Measurements from ENCODE around the gene ZNF613. TPM values are rescaled to one million over a fixed set of nuclear protein-coding genes. Genes with fewer than 3 reads are reported as not detected.
"Not testable (repeated sequence)": the region's sequence is repeated elsewhere in the genome, so short reads cannot be mapped to it uniquely, and the experiment has no call there.

ZNF613 gene
- 11.4 TPM for total RNA-seq

DNA sequence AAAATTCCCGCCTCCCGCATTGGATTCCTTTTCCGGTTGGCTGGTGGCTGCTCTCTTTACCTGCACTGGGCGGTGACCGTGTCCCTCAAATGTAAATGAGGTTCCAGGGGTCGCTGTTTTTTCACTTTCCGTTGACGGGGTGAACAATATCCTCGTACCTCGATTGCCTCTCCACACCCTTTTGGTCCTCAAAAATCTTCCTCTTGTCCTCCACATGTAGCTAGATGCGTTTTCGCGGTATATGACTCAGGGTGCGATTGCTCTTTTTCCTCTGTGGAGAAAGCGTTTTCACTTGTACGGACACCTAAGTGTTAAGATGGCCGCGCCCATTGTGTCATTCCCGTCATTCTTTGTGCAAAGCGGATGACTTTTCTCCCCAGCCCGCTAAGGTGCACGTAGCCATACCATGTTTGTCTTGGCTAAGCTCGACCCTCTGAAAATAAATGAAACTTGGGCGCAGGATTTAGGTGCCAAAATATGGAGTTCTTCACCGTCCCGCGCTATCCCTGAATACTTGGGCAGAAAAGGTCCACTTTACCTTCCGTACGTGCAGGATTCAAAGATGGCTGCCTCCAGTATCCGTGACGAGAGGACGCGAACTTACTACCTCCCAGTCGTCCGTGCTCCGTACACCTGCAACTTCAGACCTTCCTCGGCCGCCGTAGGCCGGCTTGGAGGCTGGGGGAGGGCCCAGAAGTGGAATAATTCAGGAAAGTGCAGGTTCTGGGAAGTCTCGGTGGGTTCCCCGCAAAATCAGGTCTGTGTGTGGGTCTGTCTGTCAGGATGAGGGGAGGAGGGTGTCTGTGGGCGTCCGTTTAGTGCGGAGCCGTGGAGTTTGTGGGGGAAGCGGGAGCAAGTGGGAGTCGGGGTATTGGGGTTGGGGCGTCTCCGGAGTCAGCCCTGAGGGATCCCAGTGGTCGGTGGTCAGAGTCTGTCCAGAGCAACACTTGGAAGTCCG is at the start of gene ZNF613:
ZNF613 (plus strand) TSS at position 689 of the 958 bp plus-strand sequence. CDS start 8,749 bp downstream, outside the sequence.
- peak; percentile 87 for DNase-seq

DNA sequence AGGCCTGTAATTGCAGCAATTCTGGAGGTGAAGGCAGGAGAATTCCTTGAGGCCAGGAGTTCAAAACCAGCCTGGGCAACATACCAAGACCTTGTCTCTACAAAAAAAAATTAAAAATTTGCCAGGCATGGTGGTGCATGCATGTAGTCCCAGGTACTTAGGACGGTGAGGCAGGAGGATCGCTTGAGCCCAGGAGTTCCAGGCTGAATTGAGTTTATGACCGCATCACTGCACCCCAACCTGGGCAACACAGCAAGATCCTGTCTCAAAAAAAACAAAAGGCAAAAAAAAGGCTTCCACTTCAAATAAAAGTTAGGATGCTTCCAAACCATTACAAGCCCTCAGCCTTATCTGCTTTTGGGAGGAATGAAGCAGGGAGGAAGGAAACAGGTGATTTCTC is 44.8 kb upstream of the ZNF613 start:
- no peak for DNase-seq

DNA sequence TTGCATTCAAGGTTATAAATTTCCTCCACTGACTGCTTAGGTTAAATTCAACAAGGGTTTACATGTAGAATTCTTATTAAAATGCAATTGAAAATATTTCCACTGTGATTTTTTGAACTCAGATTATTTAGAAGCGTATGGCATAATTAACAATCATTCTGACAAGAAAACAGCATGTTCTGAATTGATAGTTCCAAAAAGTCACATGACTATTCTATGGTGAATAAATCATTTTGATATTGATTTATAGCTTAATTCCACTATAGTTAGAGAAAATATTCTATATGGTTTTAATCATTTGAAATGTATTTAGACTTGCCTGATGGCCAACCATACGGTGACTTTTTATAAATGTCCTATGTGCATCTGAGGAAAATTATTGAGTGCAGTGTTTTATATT is 42.6 kb upstream of the ZNF613 start:
- no peak for DNase-seq

DNA sequence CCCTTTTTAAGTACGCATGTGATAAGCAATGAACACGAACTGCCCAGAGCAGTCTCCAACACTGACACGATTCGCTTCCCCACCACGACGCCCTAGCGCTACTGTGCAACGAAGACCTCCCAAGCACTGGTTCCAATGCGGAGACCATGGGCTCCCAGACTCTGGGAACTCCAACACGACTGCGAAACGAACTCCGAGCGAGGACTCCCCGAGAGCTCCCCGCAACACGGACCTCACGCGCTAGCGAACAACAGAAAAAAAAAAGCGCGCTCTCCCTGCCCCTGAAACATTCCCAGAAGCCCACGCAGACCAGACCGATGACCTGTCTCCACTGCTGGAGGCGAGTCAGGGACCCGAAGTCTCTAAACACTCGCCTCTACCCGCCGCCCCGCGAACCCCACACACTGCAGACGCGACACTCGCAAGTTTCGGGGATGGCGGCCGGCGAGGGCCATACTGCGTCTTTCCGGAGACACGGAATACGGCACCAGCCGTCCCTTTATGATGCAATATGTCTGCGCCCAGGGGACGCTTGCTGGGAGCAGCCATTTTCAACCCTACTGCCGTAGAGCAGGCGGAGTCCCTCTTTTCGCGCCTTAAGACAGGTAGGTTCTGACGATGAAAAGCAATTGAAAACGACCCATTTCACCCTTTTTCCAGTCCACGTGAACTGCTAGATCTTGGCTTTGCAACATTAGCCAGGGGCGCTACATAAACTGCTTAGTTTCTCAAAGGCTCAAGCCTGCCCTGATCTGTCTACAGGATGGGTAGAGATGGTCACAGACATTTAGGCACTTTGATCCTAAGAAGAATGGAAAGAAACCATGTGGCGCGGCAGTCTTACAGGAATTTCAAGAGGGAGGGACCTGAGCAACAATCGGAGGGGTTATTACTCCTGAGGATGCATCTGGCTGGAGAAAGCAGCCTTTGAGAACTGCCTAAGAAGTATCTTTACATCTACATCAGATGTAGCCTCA is 39.5 kb upstream of the ZNF613 start, which contains the start of gene ZNF577:
ZNF577 (minus strand) TSS at position 430 of the 977 bp plus-strand sequence. CDS start 7,569 bp downstream, outside the sequence.
- peak; percentile 82 for DNase-seq

GRCh38 chr19:51889934-51890333 is 37.3 kb upstream of the ZNF613 start:
- DNase-seq, result no peak

DNA sequence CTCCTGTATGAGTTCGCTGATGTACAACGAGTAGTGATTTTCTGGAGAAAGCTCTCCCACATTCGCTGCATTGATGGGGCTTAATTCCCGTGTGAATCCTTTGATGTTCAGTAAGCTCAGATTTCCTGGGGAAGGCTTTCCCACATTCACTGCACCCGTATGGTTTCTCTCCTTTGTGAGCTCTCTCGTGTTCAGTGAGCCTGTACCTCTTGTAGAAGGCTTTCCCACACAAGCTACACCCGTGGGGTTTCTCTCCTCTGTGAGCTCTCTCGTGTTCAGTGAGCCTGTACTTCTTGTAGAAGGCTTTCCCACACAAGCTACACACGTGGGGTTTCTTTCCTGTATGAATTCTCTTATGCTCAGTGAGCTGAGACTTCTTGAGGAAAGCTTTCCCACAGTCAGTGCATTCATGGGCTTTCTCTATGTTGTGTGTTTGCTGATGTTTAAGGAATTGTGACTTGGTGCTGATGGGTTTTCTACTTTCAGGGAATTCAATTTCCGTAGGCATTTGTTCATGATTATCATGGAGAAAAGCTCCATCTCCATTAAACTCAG is 36.0 kb upstream of the ZNF613 start:
- DNase-seq, result no peak

DNA sequence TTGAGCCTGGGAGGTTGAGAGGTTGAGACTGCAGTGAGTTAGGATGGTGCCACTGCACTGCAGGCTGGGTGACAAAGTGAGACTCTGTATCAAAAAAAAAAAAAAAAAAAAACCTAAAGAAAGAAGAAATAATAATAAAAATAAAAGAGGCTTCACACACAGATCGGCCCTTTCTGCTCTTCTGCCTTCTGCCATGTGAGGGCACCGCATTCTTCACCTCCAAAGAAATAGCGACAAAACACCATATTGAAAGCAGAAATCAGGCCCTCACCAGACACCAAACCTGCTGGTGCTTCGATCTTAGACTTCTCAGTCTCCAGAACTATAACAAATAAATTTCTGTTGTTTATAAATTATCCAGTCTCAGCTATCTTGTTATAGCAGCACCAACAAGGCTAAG is 25.4 kb upstream of the ZNF613 start:
- no peak for DNase-seq

DNA sequence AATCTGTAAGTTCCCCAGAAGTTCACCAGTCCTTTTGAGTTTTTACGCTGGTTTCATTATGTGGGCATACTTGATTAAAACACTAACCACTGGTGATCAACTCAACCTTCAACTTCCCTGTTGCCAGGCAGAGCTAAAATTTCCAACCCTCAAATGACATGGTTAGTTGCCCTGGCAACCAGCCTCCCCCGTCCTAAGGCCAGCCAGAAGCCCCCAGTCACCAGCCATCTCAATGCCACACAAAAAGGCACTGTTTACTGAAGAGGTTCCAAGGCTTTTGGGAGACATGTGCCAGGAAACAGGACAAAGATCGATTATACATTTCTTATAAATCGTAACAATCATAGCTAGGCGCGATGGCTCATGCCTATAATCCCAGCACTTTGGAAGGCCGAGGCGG is 24.1 kb upstream of the ZNF613 start:
- no peak for DNase-seq

- DNase-seq, result peak; percentile 69
Measured at GRCh38 chr19:51904331-51905165, 22.7 kb upstream of the ZNF613 start, which contains the start of gene ZNF649. Gene ZNF649 (minus strand): TSS chr19:51905017. CDS start chr19:51900107, 4,910 bp downstream.

DNA sequence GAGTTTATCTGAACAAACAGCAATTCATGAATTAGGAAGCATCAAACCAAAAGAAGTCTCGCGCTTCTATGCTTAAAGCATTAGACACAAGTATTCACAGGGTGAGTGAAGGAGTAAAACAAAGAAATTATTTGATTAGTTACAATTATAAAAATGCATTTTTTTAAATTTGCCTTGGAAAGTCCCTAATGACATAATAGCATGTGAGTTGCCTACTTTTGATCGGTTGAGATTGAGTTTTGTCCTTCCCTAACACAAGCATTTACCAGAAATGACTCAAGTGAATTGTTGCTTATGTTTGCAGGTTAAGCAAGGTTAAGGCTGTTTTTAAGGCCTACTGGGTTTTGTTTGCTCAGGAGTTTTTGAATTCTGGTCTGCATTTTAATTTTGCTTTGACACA is 22.1 kb upstream of the ZNF613 start:
- DNase-seq, result no peak

DNA sequence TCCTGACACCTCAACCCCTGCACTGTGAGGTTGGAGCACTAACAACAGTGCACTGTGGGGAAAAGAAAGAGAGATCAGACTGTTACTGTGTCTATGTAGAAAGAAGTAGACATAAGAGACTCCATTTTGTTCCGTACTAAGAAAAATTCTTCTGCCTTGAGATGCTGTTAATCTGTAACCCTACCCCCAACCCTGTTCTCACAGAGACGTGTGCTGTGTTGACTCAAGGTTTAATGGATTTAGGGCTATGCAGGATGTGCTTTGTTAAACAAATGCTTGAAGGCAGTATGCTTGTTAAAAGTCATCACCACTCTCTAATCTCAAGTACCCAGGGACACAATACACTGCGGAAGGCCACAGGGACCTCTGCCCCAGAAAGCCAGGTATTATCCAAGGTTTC is 21.6 kb upstream of the ZNF613 start:
- not testable (repeated sequence) for DNase-seq

DNA sequence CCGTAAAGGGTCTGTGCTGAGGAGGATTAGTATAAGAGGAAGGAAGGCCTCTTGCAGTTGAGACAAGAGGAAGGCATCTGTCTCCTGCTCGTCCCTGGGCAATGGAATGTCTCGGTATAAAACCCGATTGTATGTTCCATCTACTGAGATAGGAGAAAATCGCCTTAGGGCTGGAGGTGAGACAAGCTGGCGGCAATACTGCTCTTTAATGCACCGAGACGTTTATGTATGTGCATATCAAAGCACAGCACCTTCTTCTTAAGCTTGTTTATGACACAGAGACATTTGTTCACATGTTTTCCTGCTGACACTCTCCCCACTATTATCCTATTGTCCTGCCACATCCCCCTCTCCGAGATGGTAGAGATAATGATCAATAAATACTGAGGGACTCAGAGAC is 21.2 kb upstream of the ZNF613 start:
- DNase-seq, result not testable (repeated sequence)

GRCh38 chr19:51907981-51908380 is 19.3 kb upstream of the ZNF613 start:
- not testable (repeated sequence) for DNase-seq

DNA sequence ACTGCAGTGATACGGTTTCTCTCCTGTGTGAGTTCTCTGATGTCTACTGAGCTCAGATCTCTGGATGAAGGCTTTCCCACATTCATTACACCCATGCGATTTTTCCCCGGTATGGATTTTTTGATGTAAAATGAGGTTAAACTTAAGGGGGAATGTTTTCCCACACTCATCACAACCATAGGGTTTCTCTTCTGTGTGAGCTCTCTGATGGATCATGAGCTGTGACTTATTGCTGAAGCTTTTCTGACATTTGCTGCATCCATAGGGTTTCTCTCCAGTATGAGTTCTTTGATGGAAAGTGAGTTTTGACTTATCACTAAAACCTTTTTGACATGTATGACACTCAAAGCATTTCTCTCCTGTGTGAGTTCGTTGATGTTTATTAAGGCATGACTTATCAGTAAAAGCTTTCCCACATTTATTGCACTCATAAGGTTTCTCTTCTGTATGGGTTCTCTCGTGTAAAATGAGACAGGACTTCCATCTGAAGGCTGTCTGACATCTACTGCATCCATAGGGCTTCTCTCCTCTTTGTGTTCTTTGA is 11.9 kb upstream of the ZNF613 start:
- DNase-seq, result no peak

DNA sequence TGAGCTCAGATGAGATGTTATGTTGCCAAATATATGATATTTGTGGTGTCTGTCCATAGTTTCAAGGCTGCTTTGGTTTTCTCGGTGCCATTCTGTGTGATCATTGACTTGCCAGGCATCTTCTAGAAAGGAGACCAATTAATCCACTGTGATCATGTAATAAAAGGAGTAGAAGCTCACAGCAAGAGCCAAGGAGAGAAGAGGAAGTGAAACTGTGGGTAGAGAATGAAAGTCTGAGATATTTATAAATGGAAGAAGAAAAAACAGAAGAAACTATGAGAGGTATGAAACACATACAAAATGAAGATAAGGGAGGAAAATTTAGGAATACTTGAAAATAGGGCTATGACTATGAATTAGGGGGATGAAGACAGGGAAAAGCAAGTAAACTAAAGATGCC is 11.1 kb upstream of the ZNF613 start:
- DNase-seq, result no peak

- DNase-seq, result no peak
Measured at GRCh38 chr19:51919606-51920005, 7.7 kb upstream of the ZNF613 start.

- no peak for DNase-seq
Measured at GRCh38 chr19:51921949-51922348, 5.3 kb upstream of the ZNF613 start.

- no peak for DNase-seq
Measured at GRCh38 chr19:51926426-51926783, 867 bp upstream of the ZNF613 start.

GRCh38 chr19:51927859-51928258 is 587 bp downstream of the ZNF613 start:
- DNase-seq, result no peak

- no peak for DNase-seq
Measured at GRCh38 chr19:51931921-51932320, 4.6 kb downstream of the ZNF613 start.

DNA sequence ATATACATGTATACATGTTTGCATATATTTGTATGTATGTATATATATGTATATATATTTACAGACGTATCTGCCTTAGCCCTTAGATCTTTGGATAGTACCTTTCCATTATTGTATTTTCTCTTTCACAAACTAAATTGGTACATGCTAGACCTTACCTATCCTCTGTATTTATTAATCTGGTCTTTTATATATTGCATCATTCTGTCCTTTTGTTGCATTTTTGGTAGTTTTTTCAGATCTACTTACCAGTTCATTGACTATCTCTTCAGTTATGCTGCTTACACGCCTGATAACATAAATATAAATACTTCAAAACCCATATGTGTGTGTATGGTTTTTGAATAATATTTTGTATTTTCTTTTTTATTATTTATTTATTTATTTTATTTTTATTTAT is 11.7 kb downstream of the ZNF613 start:
- DNase-seq, result no peak

Data from occipital lobe (tissue), 2 donors.